Body of pancreas (tissue), 4 donors: ENCODE data around the gene KIFC3.

Experiments used
- POLR2A ChIP-seq, 3 donors: fragments of 450-650 bp; IDR thresholded peaks; one replicate each; pipeline ENCODE4 v1.6.1; 2016; ENCODE audit warnings: antibody characterized with exemption in 3 of 3, mild to moderate bottlenecking in 2 of 3
- TF ChIP-seq, protein P1 (sequence below), 7 experiments: fragments of 450-650 bp in 4 of 7; fragments of 200-600 bp in 3 of 7; sonication (generic) in 3 of 7; IDR thresholded peaks; one replicate each; pipeline ENCODE4 v1.5.1; 2016 to 2019; ENCODE audit warnings: antibody characterized with exemption in 7 of 7

DNA sequence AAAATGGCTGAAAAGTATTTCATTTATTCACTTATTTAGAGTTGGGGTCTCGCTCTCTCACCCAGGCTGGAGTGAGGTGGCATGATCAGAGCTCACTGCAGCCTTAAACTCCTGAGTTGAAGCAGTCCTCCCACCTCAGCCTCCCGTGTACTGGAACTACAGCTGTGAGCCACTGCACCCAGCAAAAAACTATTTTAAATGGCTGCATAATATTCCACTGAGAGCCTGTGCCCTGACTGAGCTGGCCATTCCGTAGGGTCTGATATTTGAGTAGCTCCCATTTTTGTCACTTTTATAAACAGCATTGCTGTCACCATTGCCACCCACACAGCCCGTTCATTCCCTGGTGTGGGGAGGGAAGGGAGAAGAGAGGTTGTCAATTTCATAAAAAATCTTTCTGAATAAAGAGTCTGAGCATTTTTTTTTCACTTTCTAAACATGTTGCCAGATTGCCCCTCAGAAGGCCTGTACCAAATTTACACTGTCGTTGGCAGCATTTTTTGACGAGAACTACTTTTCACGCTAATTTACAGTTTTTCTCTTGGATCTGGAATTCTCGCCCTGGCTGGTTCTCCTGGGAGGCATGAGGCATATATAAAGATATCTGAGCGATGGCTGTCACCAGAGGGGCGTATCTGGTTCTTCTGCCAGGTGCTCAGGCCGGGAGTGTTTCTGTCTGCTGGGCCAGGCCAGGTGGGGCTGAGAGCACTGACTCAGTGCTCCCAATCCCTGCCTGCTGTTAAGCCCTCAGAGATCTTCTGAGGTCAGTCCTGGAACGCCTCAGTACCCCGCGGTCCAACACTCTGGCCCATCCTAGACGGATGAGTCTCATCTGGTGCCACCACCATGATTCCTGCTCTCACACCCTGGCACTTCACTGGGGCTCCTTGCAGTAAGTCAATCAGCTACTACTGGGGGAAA lies 7.2 kb upstream of the KIFC3 start:
- TF ChIP-seq, protein P1, sequence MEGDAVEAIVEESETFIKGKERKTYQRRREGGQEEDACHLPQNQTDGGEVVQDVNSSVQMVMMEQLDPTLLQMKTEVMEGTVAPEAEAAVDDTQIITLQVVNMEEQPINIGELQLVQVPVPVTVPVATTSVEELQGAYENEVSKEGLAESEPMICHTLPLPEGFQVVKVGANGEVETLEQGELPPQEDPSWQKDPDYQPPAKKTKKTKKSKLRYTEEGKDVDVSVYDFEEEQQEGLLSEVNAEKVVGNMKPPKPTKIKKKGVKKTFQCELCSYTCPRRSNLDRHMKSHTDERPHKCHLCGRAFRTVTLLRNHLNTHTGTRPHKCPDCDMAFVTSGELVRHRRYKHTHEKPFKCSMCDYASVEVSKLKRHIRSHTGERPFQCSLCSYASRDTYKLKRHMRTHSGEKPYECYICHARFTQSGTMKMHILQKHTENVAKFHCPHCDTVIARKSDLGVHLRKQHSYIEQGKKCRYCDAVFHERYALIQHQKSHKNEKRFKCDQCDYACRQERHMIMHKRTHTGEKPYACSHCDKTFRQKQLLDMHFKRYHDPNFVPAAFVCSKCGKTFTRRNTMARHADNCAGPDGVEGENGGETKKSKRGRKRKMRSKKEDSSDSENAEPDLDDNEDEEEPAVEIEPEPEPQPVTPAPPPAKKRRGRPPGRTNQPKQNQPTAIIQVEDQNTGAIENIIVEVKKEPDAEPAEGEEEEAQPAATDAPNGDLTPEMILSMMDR (IDR thresholded peaks at IDR 0.05), result no peak
- TF ChIP-seq POLR2A (IDR thresholded peaks at IDR 0.05), result no peak
